Testis (tissue), 2 donors: ENCODE measurements around the gene UBE3B.

Experiments used
- POLR2A ChIP-seq: fragments of 450-650 bp; IDR thresholded peaks from one replicate; pipeline ENCODE4 v1.6.1; 2017; ENCODE audit warnings: antibody characterized with exemption, mild to moderate bottlenecking, moderate library complexity
- TF ChIP-seq, protein P1 (sequence below), 3 experiments: fragments of 450-650 bp in 2 of 3; fragments of 200-600 bp in 1 of 3; sonication (generic) in 1 of 3; IDR thresholded peaks; one replicate each; pipeline ENCODE4 v1.5.1; 2016 to 2019; ENCODE audit warnings: antibody characterized with exemption in 3 of 3, mild to moderate bottlenecking in 2 of 3, moderate library complexity in 1 of 3

GRCh38 chr12:109532721-109533486 lies 55.5 kb downstream of the UBE3B start:
- TF ChIP-seq, protein P1, sequence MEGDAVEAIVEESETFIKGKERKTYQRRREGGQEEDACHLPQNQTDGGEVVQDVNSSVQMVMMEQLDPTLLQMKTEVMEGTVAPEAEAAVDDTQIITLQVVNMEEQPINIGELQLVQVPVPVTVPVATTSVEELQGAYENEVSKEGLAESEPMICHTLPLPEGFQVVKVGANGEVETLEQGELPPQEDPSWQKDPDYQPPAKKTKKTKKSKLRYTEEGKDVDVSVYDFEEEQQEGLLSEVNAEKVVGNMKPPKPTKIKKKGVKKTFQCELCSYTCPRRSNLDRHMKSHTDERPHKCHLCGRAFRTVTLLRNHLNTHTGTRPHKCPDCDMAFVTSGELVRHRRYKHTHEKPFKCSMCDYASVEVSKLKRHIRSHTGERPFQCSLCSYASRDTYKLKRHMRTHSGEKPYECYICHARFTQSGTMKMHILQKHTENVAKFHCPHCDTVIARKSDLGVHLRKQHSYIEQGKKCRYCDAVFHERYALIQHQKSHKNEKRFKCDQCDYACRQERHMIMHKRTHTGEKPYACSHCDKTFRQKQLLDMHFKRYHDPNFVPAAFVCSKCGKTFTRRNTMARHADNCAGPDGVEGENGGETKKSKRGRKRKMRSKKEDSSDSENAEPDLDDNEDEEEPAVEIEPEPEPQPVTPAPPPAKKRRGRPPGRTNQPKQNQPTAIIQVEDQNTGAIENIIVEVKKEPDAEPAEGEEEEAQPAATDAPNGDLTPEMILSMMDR (IDR thresholded peaks at IDR 0.05): no peak
- TF ChIP-seq POLR2A: no peak
